GM12874 (cell line): ENCODE results near the gene TMEM114.

Source experiments
- TF ChIP-seq, protein P1 (sequence below): IDR thresholded peaks from 2 replicates; pipeline ENCODE4 v1.5.1; 2011; ENCODE audit warnings: low read depth, mild to moderate bottlenecking, control low read depth, low read length, moderate library complexity; ENCODE audit not compliant: insufficient read depth

Gene TMEM114

DNA sequence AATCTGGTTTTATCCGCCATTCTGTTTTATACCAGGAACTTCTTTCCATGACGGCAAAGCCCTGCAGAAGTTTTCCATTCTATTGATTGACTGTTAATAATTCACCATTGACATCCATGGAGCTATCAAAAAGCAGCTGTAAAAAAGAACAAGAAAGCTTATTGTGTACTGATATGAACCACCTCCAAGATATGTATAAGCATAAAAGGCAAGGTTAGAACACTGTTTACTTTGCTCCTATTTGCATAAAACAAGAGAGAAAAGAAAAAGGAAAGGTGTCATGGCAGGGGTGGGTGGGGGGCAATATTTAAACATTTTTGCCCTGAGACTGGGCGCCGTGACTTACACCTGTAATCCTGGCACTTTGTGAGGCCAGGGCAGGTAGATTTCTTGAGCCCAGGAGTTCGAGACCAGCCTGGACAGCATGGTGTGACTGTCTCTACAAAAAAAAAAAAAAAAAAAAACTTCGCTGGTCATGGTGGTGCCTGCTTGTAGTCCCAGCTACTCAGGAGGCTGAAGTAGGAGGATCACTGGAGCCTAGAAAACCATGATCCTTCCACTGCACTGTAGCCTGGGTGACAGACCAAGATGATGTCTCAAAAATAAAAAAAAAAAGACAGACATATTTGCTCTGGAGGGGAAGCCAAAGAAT lies 52.5 kb downstream of the TMEM114 start:
- TF ChIP-seq, protein P1, sequence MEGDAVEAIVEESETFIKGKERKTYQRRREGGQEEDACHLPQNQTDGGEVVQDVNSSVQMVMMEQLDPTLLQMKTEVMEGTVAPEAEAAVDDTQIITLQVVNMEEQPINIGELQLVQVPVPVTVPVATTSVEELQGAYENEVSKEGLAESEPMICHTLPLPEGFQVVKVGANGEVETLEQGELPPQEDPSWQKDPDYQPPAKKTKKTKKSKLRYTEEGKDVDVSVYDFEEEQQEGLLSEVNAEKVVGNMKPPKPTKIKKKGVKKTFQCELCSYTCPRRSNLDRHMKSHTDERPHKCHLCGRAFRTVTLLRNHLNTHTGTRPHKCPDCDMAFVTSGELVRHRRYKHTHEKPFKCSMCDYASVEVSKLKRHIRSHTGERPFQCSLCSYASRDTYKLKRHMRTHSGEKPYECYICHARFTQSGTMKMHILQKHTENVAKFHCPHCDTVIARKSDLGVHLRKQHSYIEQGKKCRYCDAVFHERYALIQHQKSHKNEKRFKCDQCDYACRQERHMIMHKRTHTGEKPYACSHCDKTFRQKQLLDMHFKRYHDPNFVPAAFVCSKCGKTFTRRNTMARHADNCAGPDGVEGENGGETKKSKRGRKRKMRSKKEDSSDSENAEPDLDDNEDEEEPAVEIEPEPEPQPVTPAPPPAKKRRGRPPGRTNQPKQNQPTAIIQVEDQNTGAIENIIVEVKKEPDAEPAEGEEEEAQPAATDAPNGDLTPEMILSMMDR = no peak

DNA sequence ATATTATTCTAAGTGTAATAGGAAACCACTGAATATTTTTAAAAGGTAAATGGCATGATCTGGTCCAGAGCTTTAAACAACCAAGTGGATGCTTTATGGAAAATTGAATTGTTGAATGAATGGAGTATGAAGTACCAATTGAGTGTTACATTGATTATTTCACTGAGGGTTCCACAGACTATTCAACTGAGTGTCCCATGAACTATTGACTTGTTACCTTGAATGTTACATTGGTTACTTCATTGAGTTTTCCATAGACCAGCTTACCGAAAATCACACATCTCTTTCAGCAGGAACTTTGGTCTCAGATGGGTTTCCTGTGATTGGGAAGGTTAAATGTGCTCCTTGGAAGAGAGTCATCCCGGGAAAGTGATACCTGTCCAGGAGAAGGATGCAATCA lies 56.8 kb downstream of the TMEM114 start:
- TF ChIP-seq, protein P1 = no peak

DNA sequence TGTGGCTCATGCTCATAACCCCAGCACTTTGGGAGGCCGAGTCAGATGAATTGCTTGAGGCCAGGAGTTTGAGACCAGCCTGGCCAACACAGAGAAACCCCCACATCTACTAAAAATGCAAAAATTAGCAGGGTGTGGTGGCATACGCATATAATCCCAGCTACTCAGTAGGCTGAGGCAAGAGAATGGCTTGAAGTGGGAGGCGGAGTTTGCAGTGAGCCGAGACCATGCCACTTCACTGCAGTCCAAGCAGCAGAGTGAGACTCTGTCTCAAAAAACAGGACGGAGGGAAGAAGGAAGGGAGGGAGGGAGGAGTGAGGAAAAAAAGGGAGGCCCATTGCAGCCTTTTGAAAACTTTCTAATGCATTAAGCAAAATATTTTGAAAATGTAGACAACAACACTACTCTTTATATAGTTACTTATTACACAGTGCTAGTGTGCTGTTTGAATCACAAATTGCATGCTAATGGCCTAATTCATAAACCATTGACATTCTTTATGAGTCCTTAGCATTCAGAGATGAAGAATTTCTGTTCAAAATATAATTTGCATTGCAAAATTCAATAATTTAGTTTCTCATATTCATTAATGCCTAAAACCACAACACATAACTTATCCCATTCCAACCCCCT lies 59.4 kb downstream of the TMEM114 start:
- TF ChIP-seq, protein P1 = no peak

DNA sequence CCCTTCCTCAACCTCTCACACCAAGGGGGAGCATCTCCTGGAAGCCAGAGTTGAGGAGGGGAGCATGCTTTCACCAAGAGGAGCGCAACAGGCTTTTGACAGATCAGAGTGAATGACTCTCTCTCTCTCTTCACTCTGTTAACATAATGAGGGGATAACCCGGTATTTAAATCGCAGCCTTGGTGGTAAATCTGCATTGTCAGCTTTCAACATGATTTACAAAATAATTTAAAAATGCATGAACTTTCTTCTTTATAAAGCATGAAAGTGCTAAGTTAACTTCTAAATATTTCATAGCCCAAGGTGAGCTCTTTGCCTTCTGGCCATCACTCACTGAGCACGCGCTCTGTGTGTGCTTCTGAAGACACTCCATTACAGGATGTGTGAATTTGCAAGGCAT lies 61.8 kb downstream of the TMEM114 start:
- TF ChIP-seq, protein P1 = no peak

DNA sequence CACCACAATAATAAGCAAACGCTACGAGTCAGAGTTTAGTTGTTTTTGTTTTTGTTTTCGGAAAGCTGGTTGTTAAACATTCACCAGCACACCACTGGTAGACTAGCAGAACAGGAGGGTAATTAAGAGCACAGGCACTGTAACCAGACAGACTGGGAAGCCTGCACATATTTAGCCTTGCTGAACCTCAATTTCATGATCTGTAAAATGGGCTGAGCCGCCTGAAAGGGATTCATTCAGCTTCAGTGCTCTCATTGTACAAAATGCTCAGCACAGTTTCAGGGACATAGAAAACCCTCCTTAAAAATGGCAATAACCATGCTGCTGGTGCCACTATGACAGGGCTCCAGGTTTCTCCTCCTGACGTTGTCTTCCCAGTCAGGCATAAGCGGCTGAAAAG lies 66.4 kb downstream of the TMEM114 start:
- TF ChIP-seq, protein P1 = no peak

DNA sequence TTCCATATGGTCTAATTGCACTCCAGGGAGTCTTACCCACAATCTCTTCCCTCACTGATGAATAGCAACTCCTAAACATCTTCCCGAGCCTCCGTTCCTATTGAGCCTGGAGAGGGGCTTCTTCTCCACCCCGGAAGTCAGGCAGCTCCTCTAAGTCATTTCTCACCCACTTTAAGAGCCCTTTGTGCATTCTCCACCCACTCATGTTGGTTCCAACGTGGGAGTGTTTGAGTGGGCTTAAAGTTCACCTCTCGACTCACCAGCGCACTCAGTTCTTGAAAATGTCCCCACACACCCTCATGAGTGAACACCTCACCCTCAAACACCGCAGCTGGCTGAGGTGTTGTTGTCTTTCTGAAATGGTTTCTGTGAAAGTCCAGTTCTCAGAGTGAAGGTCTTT lies 67.6 kb downstream of the TMEM114 start:
- TF ChIP-seq, protein P1 = no peak

DNA sequence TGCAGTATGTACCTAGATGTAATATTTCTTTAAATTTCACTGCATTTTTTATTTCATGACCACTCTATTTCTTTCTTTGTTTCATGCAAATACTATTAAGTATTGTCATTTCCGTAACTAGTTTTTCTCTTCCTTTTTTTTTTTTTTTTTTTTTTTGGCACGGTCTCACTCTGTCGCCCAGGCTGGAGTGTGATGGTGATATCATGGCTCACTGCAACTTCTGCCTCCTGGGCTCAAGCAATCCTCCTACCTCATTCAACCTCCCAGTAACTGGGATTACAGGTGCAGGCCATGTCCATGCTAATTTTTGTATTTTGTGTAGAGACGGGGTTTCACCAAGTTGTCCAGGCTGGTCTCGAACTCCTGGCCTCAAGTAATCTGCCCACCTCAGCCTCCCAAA lies 70.7 kb downstream of the TMEM114 start:
- TF ChIP-seq, protein P1 = no peak
